Panc1 (cell line): Measurements from ENCODE around the gene TAOK1. TPM values are rescaled to one million over a fixed set of nuclear protein-coding genes. Genes with fewer than 3 reads are reported as not detected.

Experiments used
- ATAC-seq: fragments of 200-7000 bp; cut with Tn5 transposase; 2 replicates; pipeline ENCODE4 v1.9.1; 2020; ENCODE audit warnings: mild to moderate bottlenecking, moderate library complexity
- BruUV-seq: library from RNA; stranded (reverse); fragments of 400-500 nt; replicated peaks from 2 replicates; lab custom pipeline; 2021; lab: Mats Ljungman, UMichigan
- CTCF ChIA-PET: fragments of 300-600 bp; sonication (Branson Sonifier 250); formaldehyde crosslinking; loops from one replicate; lab custom pipeline; 2022; ENCODE audit warnings: antibody characterized with exemption; lab: Charles Lee
- POLR2A ChIA-PET: fragments of 300-600 bp; sonication (Branson Sonifier 250); formaldehyde crosslinking; loops from one replicate; lab custom pipeline; 2022; ENCODE audit warnings: antibody characterized with exemption; lab: Charles Lee
- DNase-seq: peaks from one replicate; pipeline ENCODE4 v3.0.0-alpha.2; 2010; ENCODE audit warnings: low read depth, low spot score
- H3K27ac ChIP-seq: 2 replicates; pipeline ENCODE4 v1.5.1; 2011; ENCODE audit warnings: mild to moderate bottlenecking, low read length, inconsistent platforms
- H3K27me3 ChIP-seq: fragments of 200-500 bp; sonication (Bioruptor generic); 2 replicates; pipeline ENCODE4 v1.6.0; 2014; ENCODE audit warnings: low read length, inconsistent platforms; ENCODE audit not compliant: control insufficient read depth, insufficient read depth
- H3K36me3 ChIP-seq: fragments of 200-500 bp; sonication (Bioruptor generic); 2 replicates; pipeline ENCODE4 v1.5.1; 2014; ENCODE audit warnings: inconsistent platforms, mild to moderate bottlenecking, low read length, moderate library complexity; ENCODE audit not compliant: control insufficient read depth, insufficient read depth
- H3K4me1 ChIP-seq: 2 replicates; pipeline ENCODE4 v1.5.1; 2011; ENCODE audit warnings: inconsistent platforms, mild to moderate bottlenecking, low read length, moderate library complexity; ENCODE audit not compliant: control insufficient read depth, insufficient read depth
- H3K4me3 ChIP-seq, 2 experiments: 2 replicates each; pipeline ENCODE4 v1.5.1; 2011 to 2012; ENCODE audit warnings: low read depth in 2 of 2, low read length in 2 of 2, mild to moderate bottlenecking in 2 of 2, inconsistent platforms in 1 of 2, moderate library complexity in 1 of 2
- H3K9me3 ChIP-seq: fragments of 200-500 bp; sonication (Bioruptor generic); 2 replicates; pipeline ENCODE4 v1.5.1; 2014; ENCODE audit warnings: low read depth, mild to moderate bottlenecking, inconsistent platforms, low read length, moderate library complexity; ENCODE audit not compliant: control insufficient read depth, insufficient read depth
- POLR2AphosphoS5 ChIP-seq: IDR thresholded peaks from 2 replicates; pipeline ENCODE4 v1.6.1; 2012; ENCODE audit warnings: mild to moderate bottlenecking, low read depth, low read length, moderate library complexity
- REST ChIP-seq, 2 experiments: IDR thresholded peaks; 2 replicates each; pipeline ENCODE4 v1.6.1; 2011 to 2012; ENCODE audit warnings: low read depth in 2 of 2, control low read depth in 1 of 2, low read length in 1 of 2, mild to moderate bottlenecking in 1 of 2, moderate library complexity in 1 of 2; ENCODE audit not compliant: insufficient read depth in 1 of 2
- SIN3A ChIP-seq: IDR thresholded peaks from 2 replicates; pipeline ENCODE4 v1.6.1; 2012; ENCODE audit warnings: low read depth, mild to moderate bottlenecking, low read length, moderate library complexity, borderline replicate concordance; ENCODE audit not compliant: insufficient read depth
- TCF7L2 ChIP-seq: IDR thresholded peaks from 2 replicates; pipeline ENCODE4 v1.6.1; 2011; ENCODE audit warnings: mild to moderate bottlenecking, low read depth, low read length, inconsistent platforms
- in situ Hi-C: cut with HindIII; loops from 2 replicates; pipeline ENCODE4 v1.10.0; 2016; ENCODE audit warnings: low sequenced_read_pairs, low pct_unique_long_range_greater_than_20kb
- intact Hi-C: fragments of 100-400 bp; cut with micrococcal nuclease; formaldehyde crosslinking; loops from one replicate; pipeline ENCODE4 v1.10.0; 2022; ENCODE audit not compliant: unreplicated experiment
- total RNA-seq: library from RNA; stranded (reverse); gene quantifications from one replicate; pipeline ENCODE4 v1.2.1, GENCODE V29; 2021; ENCODE audit not compliant: unreplicated experiment
- TF ChIP-seq, protein P1 (sequence below): fragments of 450-650 bp; IDR thresholded peaks from 2 replicates; pipeline ENCODE4 v1.5.1; 2017; ENCODE audit warnings: mild to moderate bottlenecking

Gene TAOK1
- total RNA-seq, 1 experiment from 2014 or later = 111 TPM

DNA sequence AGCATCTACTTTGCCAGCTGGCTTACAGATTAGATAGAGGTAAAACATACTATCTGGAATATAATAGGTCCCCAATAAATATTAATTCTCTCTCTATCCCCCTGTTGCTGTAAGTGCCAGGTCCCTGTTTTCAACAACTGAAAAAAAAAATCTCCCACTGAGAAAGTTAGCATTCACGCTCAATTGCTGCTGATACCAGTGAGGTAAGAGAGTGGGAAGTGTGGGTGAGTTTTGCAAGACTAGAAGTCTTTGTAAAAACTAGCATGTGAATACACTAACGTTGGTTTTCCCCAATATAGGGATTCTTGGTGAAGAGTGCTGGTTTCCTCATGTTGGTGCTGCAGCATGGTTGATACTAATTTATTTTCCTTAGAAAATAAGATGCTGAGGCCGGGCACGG lies 11.7 kb upstream of the TAOK1 start:
- ChIA-PET CTCF (no interaction called here), POLR2A (interaction anchor here (0.7 kb wide), 1 partner anchor 215 kb away, joined by 9 read pairs; no protein-coding TSS in a partner anchor)
- in situ Hi-C loops = no loop called here
- Histone ChIP-seq H3K9me3 (no peaks in the 10 kb centered on the region), H3K27ac (no peak overlapping the region), H3K4me1 (peaks cover 6% of the 10 kb centered on the region; the same call in 1 of the 2 replicates), H3K27me3 (no peaks in the 10 kb centered on the region), H3K36me3 (no peaks in the 10 kb centered on the region), H3K4me3 (no peak overlapping the region)
- ATAC-seq (no peak), DNase-seq (no peak)
- intact Hi-C loops = no loop called here
- no peak for TF ChIP-seq POLR2AphosphoS5
- no peak for TF ChIP-seq REST (IDR thresholded peaks at IDR 0.05; ENCODE audit: insufficient read depth in 1 of 2, low read depth in 2 of 2, low read length in 1 of 2)
- no peak for TF ChIP-seq TCF7L2
- TF ChIP-seq SIN3A = no peak
- TF ChIP-seq, protein P1, sequence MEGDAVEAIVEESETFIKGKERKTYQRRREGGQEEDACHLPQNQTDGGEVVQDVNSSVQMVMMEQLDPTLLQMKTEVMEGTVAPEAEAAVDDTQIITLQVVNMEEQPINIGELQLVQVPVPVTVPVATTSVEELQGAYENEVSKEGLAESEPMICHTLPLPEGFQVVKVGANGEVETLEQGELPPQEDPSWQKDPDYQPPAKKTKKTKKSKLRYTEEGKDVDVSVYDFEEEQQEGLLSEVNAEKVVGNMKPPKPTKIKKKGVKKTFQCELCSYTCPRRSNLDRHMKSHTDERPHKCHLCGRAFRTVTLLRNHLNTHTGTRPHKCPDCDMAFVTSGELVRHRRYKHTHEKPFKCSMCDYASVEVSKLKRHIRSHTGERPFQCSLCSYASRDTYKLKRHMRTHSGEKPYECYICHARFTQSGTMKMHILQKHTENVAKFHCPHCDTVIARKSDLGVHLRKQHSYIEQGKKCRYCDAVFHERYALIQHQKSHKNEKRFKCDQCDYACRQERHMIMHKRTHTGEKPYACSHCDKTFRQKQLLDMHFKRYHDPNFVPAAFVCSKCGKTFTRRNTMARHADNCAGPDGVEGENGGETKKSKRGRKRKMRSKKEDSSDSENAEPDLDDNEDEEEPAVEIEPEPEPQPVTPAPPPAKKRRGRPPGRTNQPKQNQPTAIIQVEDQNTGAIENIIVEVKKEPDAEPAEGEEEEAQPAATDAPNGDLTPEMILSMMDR = no peak
- no TSS peak for BruUV-seq

DNA sequence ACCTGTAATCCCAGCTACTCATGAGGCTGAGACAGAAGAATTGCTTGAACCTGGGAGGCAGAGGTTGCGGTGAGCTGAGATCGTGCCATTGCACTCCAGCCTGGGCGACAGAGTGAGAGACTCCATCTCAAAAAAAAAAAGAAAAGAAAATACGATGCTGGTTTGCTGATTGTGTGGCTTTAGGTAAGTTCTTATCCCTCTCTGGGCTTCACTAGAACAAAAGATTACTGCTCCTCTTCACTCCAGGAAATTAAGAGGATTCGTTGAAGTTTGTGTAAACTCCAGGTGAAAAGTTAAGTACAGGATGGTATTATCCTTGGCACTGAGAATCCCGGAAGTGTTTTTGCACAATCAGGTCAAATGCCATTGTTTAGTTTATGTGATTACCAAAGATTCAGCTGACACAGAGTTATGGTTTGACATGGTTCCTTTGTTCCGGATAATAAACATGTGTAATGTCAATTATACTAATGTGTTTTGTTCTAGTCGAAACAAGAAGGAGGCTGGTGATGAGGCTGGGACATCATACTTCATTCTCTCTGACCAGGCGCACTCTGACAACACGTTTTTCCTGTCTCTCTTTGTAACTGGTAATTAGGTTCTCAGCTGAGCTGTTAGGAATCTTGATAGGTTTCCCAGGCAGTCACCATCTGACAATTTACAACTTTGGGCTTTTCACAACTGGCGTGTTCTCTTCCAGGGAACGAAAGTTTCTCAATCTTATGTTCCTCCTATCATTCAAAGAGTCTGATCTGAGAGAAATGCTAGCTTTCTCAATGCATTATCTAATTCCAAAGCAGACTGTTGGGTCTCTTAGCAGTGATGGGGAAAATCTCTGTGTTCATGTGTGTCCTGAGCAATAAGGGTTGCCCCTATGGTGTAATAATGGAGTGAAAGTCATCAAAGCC lies 10.8 kb upstream of the TAOK1 start:
- Histone ChIP-seq H3K4me1 (peaks cover 6% of the 10 kb centered on the region; the same call in 1 of the 2 replicates), H3K27ac (no peak overlapping the region), H3K27me3 (no peaks in the 10 kb centered on the region), H3K36me3 (no peaks in the 10 kb centered on the region), H3K4me3 (no peak overlapping the region), H3K9me3 (no peaks in the 10 kb centered on the region)
- ATAC-seq (no peak), DNase-seq (no peak)
- no TSS peak for BruUV-seq
- TF ChIP-seq TCF7L2 = no peak
- TF ChIP-seq, protein P1 = no peak
- TF ChIP-seq REST (IDR thresholded peaks at IDR 0.05; ENCODE audit: insufficient read depth in 1 of 2, low read depth in 2 of 2, low read length in 1 of 2) = no peak
- no peak for TF ChIP-seq POLR2AphosphoS5
- no peak for TF ChIP-seq SIN3A
- in situ Hi-C loops (no loop called here), intact Hi-C loops (no loop called here)
- ChIA-PET POLR2A (interaction anchor here (0.5 to 0.7 kb wide), 2 partner anchors 11 to 216 kb away, joined by 4 to 9 read pairs; no protein-coding TSS in a partner anchor), CTCF (no interaction called here)
